Measurements from ENCODE around the gene RPN2.

- no peak for TF ChIP-seq CTCF (conservative IDR thresholded peaks at IDR 0.05; ENCODE audit: low read length)
- TF ChIP-seq EZH2phosphoT487 (IDR thresholded peaks at IDR 0.05; ENCODE audit: borderline replicate concordance, low read depth, low read length), result no peak
Measured at GRCh38 chr20:37223053-37223452, 43.9 kb downstream of the RPN2 start.
